HCT116 (cell line): Measurements from ENCODE around the gene HTRA2.

Experiments
- CTCF ChIP-seq, 3 experiments: fragments of 200-600 bp in 1 of 3; sonication (generic) in 1 of 3; IDR thresholded peaks in 2 of 3; conservative IDR thresholded peaks in 1 of 3; 2 replicates each; pipeline ENCODE4 v1.5.1; 2012 to 2017; ENCODE audit warnings: low read depth in 2 of 3, low read length in 2 of 3, antibody characterized with exemption in 1 of 3, borderline replicate concordance in 1 of 3, control low read depth in 1 of 3, mild to moderate bottlenecking in 1 of 3, mixed read lengths in 1 of 3, mixed run types in 1 of 3, moderate library complexity in 1 of 3; ENCODE audit not compliant: insufficient read depth in 1 of 3
- EZH2 ChIP-seq: fragments of 200-600 bp; sonication (generic); IDR thresholded peaks from 2 replicates; pipeline ENCODE4 v1.6.1; 2017; ENCODE audit warnings: antibody characterized with exemption, mixed run types
- MAX ChIP-seq: IDR thresholded peaks from 2 replicates; pipeline ENCODE4 v1.6.1; 2012
- POLR2A ChIP-seq: IDR thresholded peaks from 2 replicates; pipeline ENCODE4 v1.7.0; 2011; ENCODE audit warnings: borderline replicate concordance; ENCODE audit not compliant: insufficient read depth, insufficient read length; ENCODE audit errors: extremely low read depth
- RAD21 ChIP-seq: IDR thresholded peaks from 2 replicates; pipeline ENCODE4 v1.6.1; 2012; ENCODE audit warnings: low read depth, mild to moderate bottlenecking
- REST ChIP-seq: IDR thresholded peaks from 2 replicates; pipeline ENCODE4 v1.6.1; 2012; ENCODE audit warnings: low read depth
- SIN3A ChIP-seq: IDR thresholded peaks from 2 replicates; pipeline ENCODE4 v1.6.1; 2012; ENCODE audit warnings: low read depth
- SP1 ChIP-seq: IDR thresholded peaks from 2 replicates; pipeline ENCODE4 v1.6.1; 2012; ENCODE audit warnings: low read depth
- SRF ChIP-seq: IDR thresholded peaks from 2 replicates; pipeline ENCODE4 v1.6.1; 2012; ENCODE audit warnings: low read depth
- YY1 ChIP-seq: IDR thresholded peaks from 2 replicates; pipeline ENCODE4 v1.6.1; 2011; ENCODE audit warnings: low read length, low read depth, moderate library complexity, mild to moderate bottlenecking; ENCODE audit not compliant: insufficient replicate concordance; ENCODE audit errors: extremely low read depth

- TF ChIP-seq POLR2A (no peak), CTCF (IDR thresholded peaks at IDR 0.05 in 2 of 3, conservative IDR thresholded peaks at IDR 0.05 in 1 of 3; ENCODE audit: borderline replicate concordance in 1 of 3, insufficient read depth in 1 of 3, low read depth in 2 of 3, low read length in 2 of 3) (no peak), SIN3A (no peak), MAX (no peak), EZH2 (no peak), SP1 (no peak), YY1 (no peak), REST (no peak), SRF (no peak), RAD21 (no peak)
Measured at GRCh38 chr2:74514368-74515270, 15.1 kb upstream of the HTRA2 start, which contains the start of gene TLX2.
